Upper lobe of right lung (tissue), 1 donor: ENCODE measurements around the gene RHBDD1. TPM values are rescaled to one million over a fixed set of nuclear protein-coding genes. Genes with fewer than 3 reads are reported as not detected.

Source experiments
- ATAC-seq: fragments of 200-7000 bp; cut with Tn5 transposase; one replicate; pipeline ENCODE4 v1.9.1; 2020; ENCODE audit warnings: mild to moderate bottlenecking, moderate library complexity
- DNase-seq: peaks from one replicate; pipeline ENCODE4 v3.0.0-alpha.2; 2020
- H3K27ac ChIP-seq: fragments of 200-600 bp; one replicate; pipeline ENCODE4 v1.8.0; 2022
- H3K27me3 ChIP-seq: fragments of 200-600 bp; one replicate; pipeline ENCODE4 v1.8.0; 2022; ENCODE audit warnings: mild to moderate bottlenecking
- H3K36me3 ChIP-seq: fragments of 200-600 bp; one replicate; pipeline ENCODE4 v1.8.0; 2022
- H3K4me1 ChIP-seq: fragments of 200-600 bp; one replicate; pipeline ENCODE4 v1.8.0; 2022
- H3K4me3 ChIP-seq: fragments of 200-600 bp; one replicate; pipeline ENCODE4 v1.8.0; 2022; ENCODE audit warnings: mild to moderate bottlenecking
- H3K9me3 ChIP-seq: fragments of 200-600 bp; one replicate; pipeline ENCODE4 v1.8.0; 2022
- intact Hi-C: fragments of 100-400 bp; cut with DNase I; formaldehyde crosslinking; loops from one replicate; pipeline ENCODE4 v1.11.0; 2022
- total RNA-seq: library from RNA; stranded (reverse); fragmentation: NEBNext Ultra II Directional; extraction: Animal tissue kit (Norgen Biotek cat#: 25700); gene quantifications from one replicate; pipeline ENCODE4 v1.2.1, GENCODE V29; 2021
- TF ChIP-seq, protein P1 (sequence below): fragments of 200-600 bp; IDR thresholded peaks from one replicate; pipeline ENCODE4 v1.8.0; 2022; ENCODE audit warnings: antibody characterized with exemption
- donor health status: DM: no; HTN: yes; CAD: no; lungs with severe emphysema.

RHBDD1 gene
- total RNA-seq, 1 donor from 2014 or later = 38.4 TPM

DNA sequence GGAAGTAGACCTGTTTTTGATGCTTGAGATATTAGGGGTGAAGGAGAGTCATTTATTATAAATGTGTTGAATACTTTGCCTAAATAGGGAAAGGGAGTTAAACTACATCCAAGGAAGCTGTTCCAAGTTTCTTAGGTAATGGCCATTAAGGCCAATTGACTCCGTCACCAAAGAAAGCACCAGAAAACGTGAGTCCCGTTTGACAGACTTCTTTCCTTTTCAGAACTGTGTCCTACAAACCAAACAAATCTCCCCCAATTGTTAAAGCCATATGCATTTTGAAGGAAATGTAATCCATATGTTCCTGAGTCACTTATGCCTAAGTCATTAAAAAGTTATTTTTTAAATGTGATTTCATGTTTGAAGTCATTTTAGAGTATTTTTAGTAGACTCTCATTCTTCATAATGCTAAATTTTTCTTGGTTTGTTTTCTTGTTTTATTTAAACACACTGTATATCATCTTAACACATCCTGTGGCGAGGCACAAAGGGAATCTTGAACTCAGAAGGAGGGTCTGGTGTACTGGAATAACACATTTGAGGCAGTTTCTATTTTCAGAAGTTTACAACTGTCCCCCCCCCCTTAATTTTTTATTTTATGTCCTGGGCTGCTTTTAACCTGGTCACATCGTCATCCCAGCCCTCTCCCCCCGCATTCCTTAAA lies 133.7 kb downstream of the RHBDD1 start:
- TF ChIP-seq, protein P1, sequence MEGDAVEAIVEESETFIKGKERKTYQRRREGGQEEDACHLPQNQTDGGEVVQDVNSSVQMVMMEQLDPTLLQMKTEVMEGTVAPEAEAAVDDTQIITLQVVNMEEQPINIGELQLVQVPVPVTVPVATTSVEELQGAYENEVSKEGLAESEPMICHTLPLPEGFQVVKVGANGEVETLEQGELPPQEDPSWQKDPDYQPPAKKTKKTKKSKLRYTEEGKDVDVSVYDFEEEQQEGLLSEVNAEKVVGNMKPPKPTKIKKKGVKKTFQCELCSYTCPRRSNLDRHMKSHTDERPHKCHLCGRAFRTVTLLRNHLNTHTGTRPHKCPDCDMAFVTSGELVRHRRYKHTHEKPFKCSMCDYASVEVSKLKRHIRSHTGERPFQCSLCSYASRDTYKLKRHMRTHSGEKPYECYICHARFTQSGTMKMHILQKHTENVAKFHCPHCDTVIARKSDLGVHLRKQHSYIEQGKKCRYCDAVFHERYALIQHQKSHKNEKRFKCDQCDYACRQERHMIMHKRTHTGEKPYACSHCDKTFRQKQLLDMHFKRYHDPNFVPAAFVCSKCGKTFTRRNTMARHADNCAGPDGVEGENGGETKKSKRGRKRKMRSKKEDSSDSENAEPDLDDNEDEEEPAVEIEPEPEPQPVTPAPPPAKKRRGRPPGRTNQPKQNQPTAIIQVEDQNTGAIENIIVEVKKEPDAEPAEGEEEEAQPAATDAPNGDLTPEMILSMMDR = no peak
- intact Hi-C loops = no loop called here
- no peaks in the 10 kb centered on the region for H3K4me1 ChIP-seq
- no peak overlapping the region for H3K4me3 ChIP-seq
- no peak overlapping the region for H3K27ac ChIP-seq
- H3K27me3 ChIP-seq = no peaks in the 10 kb centered on the region
- ATAC-seq = no peak
- H3K36me3 ChIP-seq = no peaks in the 10 kb centered on the region
- no peak for DNase-seq
- no peaks in the 10 kb centered on the region for H3K9me3 ChIP-seq

DNA sequence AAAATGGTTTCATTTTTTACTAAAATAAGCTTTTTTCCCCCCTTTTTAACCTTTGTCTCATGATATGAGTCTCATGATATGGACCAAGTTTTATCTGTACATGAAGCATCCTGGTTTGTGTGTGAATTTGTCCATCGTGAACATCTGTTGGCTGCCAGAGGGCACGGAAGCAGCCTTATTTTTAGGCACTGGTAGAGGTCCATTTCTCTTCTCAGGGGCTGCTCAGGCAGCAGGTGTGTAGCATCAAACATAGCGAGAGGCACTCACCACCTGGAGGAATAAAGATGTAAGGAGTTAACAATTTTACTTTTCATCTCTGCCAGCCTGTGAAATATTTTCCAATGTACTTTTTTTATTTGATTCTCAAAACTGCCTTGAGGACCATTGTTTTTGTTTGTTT lies 134.5 kb downstream of the RHBDD1 start:
- no peaks in the 10 kb centered on the region for H3K4me1 ChIP-seq
- H3K27me3 ChIP-seq = no peaks in the 10 kb centered on the region
- no peak overlapping the region for H3K4me3 ChIP-seq
- H3K27ac ChIP-seq = no peak overlapping the region
- no peaks in the 10 kb centered on the region for H3K36me3 ChIP-seq
- intact Hi-C loops = no loop called here
- DNase-seq (no peak), ATAC-seq (no peak)
- no peaks in the 10 kb centered on the region for H3K9me3 ChIP-seq
- TF ChIP-seq, protein P1 = no peak

DNA sequence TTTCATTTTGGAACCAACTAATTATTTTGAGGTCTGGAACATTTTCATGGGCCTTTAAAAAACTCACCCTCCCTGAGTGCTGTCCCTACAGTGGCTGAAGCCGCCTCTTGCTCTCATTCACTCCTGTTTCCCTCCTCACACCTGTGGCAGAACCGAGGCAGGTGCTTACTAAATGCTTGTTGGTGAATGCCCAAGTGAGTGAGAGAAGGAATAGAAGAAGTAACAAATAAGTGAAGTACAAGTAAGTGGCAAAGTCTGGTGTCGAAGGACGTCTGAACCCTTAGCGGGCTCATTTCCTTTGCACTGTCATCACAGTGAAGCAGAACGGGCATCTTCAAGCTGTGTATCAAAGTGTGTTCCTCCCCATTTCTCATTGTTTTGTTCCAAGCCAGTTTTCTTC lies 135.2 kb downstream of the RHBDD1 start:
- DNase-seq (no peak), ATAC-seq (no peak)
- intact Hi-C loops = no loop called here
- Histone ChIP-seq H3K4me3 (no peak overlapping the region), H3K9me3 (no peaks in the 10 kb centered on the region), H3K36me3 (no peaks in the 10 kb centered on the region), H3K4me1 (no peaks in the 10 kb centered on the region), H3K27me3 (no peaks in the 10 kb centered on the region), H3K27ac (no peak overlapping the region)
- TF ChIP-seq, protein P1 = no peak

DNA sequence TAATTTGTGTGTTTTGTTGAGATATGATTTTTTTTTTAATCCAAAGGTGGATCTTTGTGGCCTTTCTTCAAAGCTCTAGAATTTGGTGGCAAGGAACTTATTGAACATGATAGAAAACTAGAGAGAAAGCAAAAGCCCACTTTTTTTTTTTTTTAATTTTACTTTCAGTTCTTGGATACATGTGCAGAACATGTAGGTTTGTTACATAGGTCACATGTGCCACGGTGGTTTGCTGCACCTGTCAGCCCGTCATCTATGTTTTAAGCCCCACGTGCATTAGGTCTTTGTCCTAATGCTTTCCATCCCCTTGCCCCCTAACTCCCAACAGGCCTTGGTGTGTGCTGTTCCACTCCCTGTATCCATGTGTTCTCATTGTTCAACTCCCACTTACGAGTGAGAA lies 135.9 kb downstream of the RHBDD1 start:
- intact Hi-C loops = no loop called here
- Histone ChIP-seq H3K36me3 (no peaks in the 10 kb centered on the region), H3K4me3 (no peak overlapping the region), H3K9me3 (no peaks in the 10 kb centered on the region), H3K27me3 (no peaks in the 10 kb centered on the region), H3K4me1 (no peaks in the 10 kb centered on the region), H3K27ac (no peak overlapping the region)
- no peak for ATAC-seq
- no peak for DNase-seq
- TF ChIP-seq, protein P1 = no peak

DNA sequence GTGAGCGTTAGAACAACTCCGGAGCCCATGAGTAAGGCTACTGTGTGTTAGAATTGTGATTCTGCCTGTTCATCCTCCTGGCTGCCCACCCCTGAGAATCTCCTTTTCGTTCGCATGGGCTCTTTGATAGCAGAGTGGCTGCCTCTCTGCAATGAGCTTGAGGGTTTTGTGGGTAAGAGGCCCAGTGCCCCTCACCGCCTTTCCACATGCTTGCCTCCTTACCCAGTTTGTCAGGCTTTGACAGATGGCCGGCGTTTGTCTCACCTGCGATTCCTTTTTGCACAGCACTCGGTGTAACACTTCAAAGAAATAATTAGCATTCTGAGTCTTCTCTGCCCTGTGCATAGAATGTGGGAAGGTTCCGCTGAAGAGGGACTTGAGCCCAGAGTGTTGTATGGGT lies 138.0 kb downstream of the RHBDD1 start:
- Histone ChIP-seq H3K4me3 (no peak overlapping the region), H3K36me3 (no peaks in the 10 kb centered on the region), H3K4me1 (peaks cover 4% of the 10 kb centered on the region), H3K9me3 (no peaks in the 10 kb centered on the region), H3K27me3 (no peaks in the 10 kb centered on the region), H3K27ac (no peak overlapping the region)
- intact Hi-C loops = no loop called here
- no peak for DNase-seq
- ATAC-seq = no peak
- TF ChIP-seq, protein P1 = no peak

DNA sequence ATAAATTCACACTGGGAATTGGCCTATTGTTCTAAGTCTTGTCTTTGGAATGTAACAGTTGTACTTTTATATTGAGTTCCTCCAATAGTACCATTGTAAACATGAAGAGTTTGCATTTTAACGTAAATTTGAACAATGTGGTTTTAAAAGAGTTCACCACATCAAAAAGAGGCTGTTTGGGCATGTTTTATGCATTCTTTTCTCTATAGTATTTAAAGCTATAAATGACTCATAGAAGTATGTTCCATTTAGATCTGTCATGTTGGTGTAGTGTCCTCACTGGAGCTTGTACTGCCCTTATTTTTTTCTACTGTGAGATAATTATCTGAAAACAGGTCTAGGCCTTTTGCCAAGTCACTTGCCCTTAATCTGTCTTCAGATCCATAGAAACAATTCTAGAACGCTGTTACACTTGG lies 141.9 kb downstream of the RHBDD1 start:
- intact Hi-C loops = no loop called here
- TF ChIP-seq, protein P1 = no peak
- ATAC-seq = no peak

More for the DNA sequence above, 141.9 kb downstream of the RHBDD1 start:
- no peaks in the 10 kb centered on the region for H3K9me3 ChIP-seq
- DNase-seq = no peak
- no peaks in the 10 kb centered on the region for H3K36me3 ChIP-seq
- H3K4me3 ChIP-seq = no peak overlapping the region
- peaks cover 4% of the 10 kb centered on the region for H3K4me1 ChIP-seq
- H3K27ac ChIP-seq = no peak overlapping the region
- no peaks in the 10 kb centered on the region for H3K27me3 ChIP-seq
